ENCODE data around the gene TIMM21. TPM values are rescaled to one million over a fixed set of nuclear protein-coding genes. Genes with fewer than 3 reads are reported as not detected.
A peak's percentile ranks its signal among the peaks of the same experiment; 100 is the strongest.

Gene TIMM21
- total RNA-seq, 1 donor, result 20.7 TPM

DNA sequence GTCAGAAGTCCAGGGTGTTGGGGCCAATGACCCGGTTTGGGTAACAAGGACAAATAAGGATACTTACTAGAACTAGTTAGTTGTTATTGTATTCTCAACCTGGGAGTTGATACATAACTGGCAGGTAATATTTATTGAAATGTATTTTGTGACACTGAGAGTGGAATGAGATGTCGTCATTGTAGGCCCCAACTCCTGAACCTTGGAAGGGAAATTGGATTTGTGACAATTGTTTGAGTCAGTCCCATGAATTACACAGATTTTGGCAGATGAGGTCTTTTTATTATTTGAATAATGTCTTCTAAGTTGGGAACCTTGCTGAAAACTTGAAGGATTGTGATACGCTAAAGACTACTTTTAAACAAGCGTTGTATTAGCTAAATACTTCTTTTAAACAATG, 5.1 kb downstream of the TIMM21 start:
- DNase-seq (ENCODE audit: low read depth), result no peak
- TF ChIP-seq, protein P1, sequence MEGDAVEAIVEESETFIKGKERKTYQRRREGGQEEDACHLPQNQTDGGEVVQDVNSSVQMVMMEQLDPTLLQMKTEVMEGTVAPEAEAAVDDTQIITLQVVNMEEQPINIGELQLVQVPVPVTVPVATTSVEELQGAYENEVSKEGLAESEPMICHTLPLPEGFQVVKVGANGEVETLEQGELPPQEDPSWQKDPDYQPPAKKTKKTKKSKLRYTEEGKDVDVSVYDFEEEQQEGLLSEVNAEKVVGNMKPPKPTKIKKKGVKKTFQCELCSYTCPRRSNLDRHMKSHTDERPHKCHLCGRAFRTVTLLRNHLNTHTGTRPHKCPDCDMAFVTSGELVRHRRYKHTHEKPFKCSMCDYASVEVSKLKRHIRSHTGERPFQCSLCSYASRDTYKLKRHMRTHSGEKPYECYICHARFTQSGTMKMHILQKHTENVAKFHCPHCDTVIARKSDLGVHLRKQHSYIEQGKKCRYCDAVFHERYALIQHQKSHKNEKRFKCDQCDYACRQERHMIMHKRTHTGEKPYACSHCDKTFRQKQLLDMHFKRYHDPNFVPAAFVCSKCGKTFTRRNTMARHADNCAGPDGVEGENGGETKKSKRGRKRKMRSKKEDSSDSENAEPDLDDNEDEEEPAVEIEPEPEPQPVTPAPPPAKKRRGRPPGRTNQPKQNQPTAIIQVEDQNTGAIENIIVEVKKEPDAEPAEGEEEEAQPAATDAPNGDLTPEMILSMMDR (IDR thresholded peaks at IDR 0.05; ENCODE audit: insufficient read depth, low read depth, low read length), result no peak
- H3K4me3 ChIP-seq (ENCODE audit: low read depth, low read length), result no peak overlapping the region

DNA sequence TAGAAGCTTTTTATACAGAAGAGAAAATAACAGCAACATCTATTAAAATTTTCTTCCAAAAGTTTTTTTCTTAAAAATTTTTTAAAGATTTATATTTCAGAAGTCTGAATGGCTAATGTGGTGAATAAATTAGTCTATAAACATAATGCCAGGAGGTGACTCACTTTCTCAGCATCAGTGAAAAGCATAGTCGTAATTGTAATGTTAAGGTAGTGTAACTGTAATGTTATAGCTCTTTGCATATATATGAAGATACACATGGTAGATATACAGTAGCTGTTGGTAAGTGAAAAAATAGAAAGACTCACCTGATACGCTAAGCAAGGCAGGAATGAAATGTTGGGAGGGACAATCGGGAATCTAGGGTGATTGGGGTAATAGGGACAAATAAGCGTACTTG, 5.5 kb downstream of the TIMM21 start:
- TF ChIP-seq, protein P1 (IDR thresholded peaks at IDR 0.05; ENCODE audit: insufficient read depth, low read depth, low read length), result no peak
- no peak overlapping the region for H3K4me3 ChIP-seq (ENCODE audit: low read depth, low read length)
- DNase-seq (ENCODE audit: low read depth), result no peak

- H3K4me3 ChIP-seq (ENCODE audit: low read depth, low read length), result no peak overlapping the region
- TF ChIP-seq, protein P1 (IDR thresholded peaks at IDR 0.05; ENCODE audit: insufficient read depth, low read depth, low read length), result no peak
- peak; percentile 77 for DNase-seq (ENCODE audit: low read depth)
Observed at GRCh38 chr18:74154716-74155115, 6.4 kb downstream of the TIMM21 start.

DNA sequence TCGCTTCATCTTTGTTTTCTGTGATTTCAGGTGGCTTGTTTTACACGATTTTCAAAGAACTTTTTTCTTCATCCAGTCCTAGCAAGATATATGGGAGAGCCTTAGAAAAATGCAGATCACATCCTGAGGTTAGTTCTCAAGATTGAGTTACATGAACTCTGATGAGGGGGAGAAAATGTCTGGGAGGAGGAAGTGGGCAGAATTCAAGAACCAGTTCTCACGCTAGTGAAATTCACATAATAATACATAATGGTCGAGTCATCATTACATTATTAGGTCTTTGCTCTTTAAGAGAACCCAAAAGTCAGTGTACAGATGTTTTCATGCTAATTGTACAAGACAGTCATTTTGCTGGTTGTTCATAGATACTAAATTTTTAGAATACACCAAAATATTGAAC, 7.0 kb downstream of the TIMM21 start:
- H3K4me3 ChIP-seq (ENCODE audit: low read depth, low read length), result no peak overlapping the region
- DNase-seq (ENCODE audit: low read depth), result peak; percentile 2

GRCh38 chr18:74163019-74163660, 14.8 kb downstream of the TIMM21 start:
- H3K4me3 ChIP-seq (ENCODE audit: low read depth, low read length), result no peak overlapping the region
- no peak for DNase-seq (ENCODE audit: low read depth)
- TF ChIP-seq, protein P1 (IDR thresholded peaks at IDR 0.05; ENCODE audit: insufficient read depth, low read depth, low read length), result no peak

More for the DNA sequence above, 7.0 kb downstream of the TIMM21 start:
- TF ChIP-seq, protein P1 (IDR thresholded peaks at IDR 0.05; ENCODE audit: insufficient read depth, low read depth, low read length), result no peak

GRCh38 chr18:74166386-74166785, 18.1 kb downstream of the TIMM21 start:
- TF ChIP-seq, protein P1 (IDR thresholded peaks at IDR 0.05; ENCODE audit: insufficient read depth, low read depth, low read length), result no peak
- H3K4me3 ChIP-seq (ENCODE audit: low read depth, low read length), result no peak overlapping the region
- DNase-seq (ENCODE audit: low read depth), result no peak

Measured in fibroblast of villous mesenchyme (primary cell).